ENCODE results near the gene RACGAP1. TPM values are rescaled to one million over a fixed set of nuclear protein-coding genes. Genes with fewer than 3 reads are reported as not detected.

RACGAP1 gene
- total and polyA plus RNA-seq, 2 donors (not counting 1 experiment from before 2014, with no cell fraction given) = 4.1 to 14.2 TPM

GRCh38 chr12:49983892-49984291 is 41.4 kb downstream of the RACGAP1 start:
- TF ChIP-seq, protein P1, sequence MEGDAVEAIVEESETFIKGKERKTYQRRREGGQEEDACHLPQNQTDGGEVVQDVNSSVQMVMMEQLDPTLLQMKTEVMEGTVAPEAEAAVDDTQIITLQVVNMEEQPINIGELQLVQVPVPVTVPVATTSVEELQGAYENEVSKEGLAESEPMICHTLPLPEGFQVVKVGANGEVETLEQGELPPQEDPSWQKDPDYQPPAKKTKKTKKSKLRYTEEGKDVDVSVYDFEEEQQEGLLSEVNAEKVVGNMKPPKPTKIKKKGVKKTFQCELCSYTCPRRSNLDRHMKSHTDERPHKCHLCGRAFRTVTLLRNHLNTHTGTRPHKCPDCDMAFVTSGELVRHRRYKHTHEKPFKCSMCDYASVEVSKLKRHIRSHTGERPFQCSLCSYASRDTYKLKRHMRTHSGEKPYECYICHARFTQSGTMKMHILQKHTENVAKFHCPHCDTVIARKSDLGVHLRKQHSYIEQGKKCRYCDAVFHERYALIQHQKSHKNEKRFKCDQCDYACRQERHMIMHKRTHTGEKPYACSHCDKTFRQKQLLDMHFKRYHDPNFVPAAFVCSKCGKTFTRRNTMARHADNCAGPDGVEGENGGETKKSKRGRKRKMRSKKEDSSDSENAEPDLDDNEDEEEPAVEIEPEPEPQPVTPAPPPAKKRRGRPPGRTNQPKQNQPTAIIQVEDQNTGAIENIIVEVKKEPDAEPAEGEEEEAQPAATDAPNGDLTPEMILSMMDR (IDR thresholded peaks at IDR 0.05) = no peak
- no peak for TF ChIP-seq EZH2 (IDR thresholded peaks at IDR 0.05; ENCODE audit: borderline replicate concordance, insufficient read depth, low read depth, low read length, poor library complexity, severe bottlenecking)
- H3K4me3 ChIP-seq (ENCODE audit: control extremely low read depth in 1 of 5, extremely low read depth in 1 of 5, insufficient read depth in 1 of 5, low read depth in 2 of 5, low read length in 4 of 5) = no peak overlapping the region
- H3K27me3 ChIP-seq (replicated peaks in 1 of 4; ENCODE audit: control extremely low read depth in 1 of 4, control insufficient read depth in 3 of 4, insufficient read depth in 4 of 4, low read length in 3 of 4) = no peaks in the 10 kb centered on the region
- H3K79me2 ChIP-seq (ENCODE audit: control insufficient read depth, insufficient read depth, low read length) = no peaks in the 10 kb centered on the region
- H3K9me3 ChIP-seq (ENCODE audit: control extremely low read depth in 1 of 3, control insufficient read depth in 2 of 3, insufficient read depth in 1 of 3, low read length in 2 of 3) = no peaks in the 10 kb centered on the region
- no peak overlapping the region for H3K27ac ChIP-seq (ENCODE audit: low read length in 2 of 2)
- Mint-ChIP-seq H3K4me1 (no peaks in the 10 kb centered on the region), H3K27ac (no peak overlapping the region), H3K9me3 (ENCODE audit: insufficient read depth) (no peaks in the 10 kb centered on the region), H3K4me3 (no peak overlapping the region), H3K27me3 (no peaks in the 10 kb centered on the region)
- no peaks in the 10 kb centered on the region for H3K4me1 ChIP-seq (ENCODE audit: control insufficient read depth in 2 of 2, insufficient read depth in 2 of 2, low read length in 2 of 2)
- H3K4me2 ChIP-seq (replicated peaks; ENCODE audit: low read depth, low read length, poor library complexity, severe bottlenecking) = no peak overlapping the region
- CTCF ChIA-PET = interaction anchor here (0.9 to 1.8 kb wide), 2 partner anchors 17 to 18 kb away, joined by 3 to 6 read pairs; no protein-coding TSS in a partner anchor
- intact Hi-C loops (cut with micrococcal nuclease) = no loop called here
- DNase-seq = no peak
- H3K9ac ChIP-seq (ENCODE audit: low read length) = no peak overlapping the region
- H3K36me3 ChIP-seq (replicated peaks in 1 of 2; ENCODE audit: control extremely low read depth in 1 of 2, control insufficient read depth in 1 of 2, extremely low read depth in 1 of 2, insufficient read depth in 2 of 2, low read length in 1 of 2) = peaks cover 0 to 3% of the 10 kb centered on the region in 2 experiments
- H2AFZ ChIP-seq (ENCODE audit: insufficient read depth, low read depth, low read length, poor library complexity, severe bottlenecking) = no peak overlapping the region
- POLR2A ChIA-PET = no interaction called here
- WGBS (ENCODE audit: insufficient coverage) = 10% methylated on average over 6 of the region's 8 CpGs
- no peak for ATAC-seq (ENCODE audit: low read depth)
- H4K20me1 ChIP-seq (ENCODE audit: control insufficient read depth, insufficient read depth, low read length, poor library complexity, severe bottlenecking) = no peaks in the 10 kb centered on the region

GRCh38 chr12:49982246-49983087 is 42.8 kb downstream of the RACGAP1 start:
- intact Hi-C loops (cut with micrococcal nuclease) = no loop called here
- WGBS (ENCODE audit: insufficient coverage) = 82% methylated on average over 6 of the region's 7 CpGs
- Histone ChIP-seq H3K4me1 (ENCODE audit: control insufficient read depth in 2 of 2, insufficient read depth in 2 of 2, low read length in 2 of 2) (no peaks in the 10 kb centered on the region), H2AFZ (ENCODE audit: insufficient read depth, low read depth, low read length, poor library complexity, severe bottlenecking) (no peak overlapping the region), H3K36me3 (replicated peaks in 1 of 2; ENCODE audit: control extremely low read depth in 1 of 2, control insufficient read depth in 1 of 2, extremely low read depth in 1 of 2, insufficient read depth in 2 of 2, low read length in 1 of 2) (no peaks in the 10 kb centered on the region), H3K9me3 (ENCODE audit: control extremely low read depth in 1 of 3, control insufficient read depth in 2 of 3, insufficient read depth in 1 of 3, low read length in 2 of 3) (no peaks in the 10 kb centered on the region), H3K27ac (ENCODE audit: low read length in 2 of 2) (no peak overlapping the region), H3K27me3 (replicated peaks in 1 of 4; ENCODE audit: control extremely low read depth in 1 of 4, control insufficient read depth in 3 of 4, insufficient read depth in 4 of 4, low read length in 3 of 4) (no peaks in the 10 kb centered on the region), H3K4me3 (ENCODE audit: control extremely low read depth in 1 of 5, extremely low read depth in 1 of 5, insufficient read depth in 1 of 5, low read depth in 2 of 5, low read length in 4 of 5) (no peak overlapping the region), H3K4me2 (replicated peaks; ENCODE audit: low read depth, low read length, poor library complexity, severe bottlenecking) (no peak overlapping the region), H3K9ac (ENCODE audit: low read length) (no peak overlapping the region), H3K79me2 (ENCODE audit: control insufficient read depth, insufficient read depth, low read length) (no peaks in the 10 kb centered on the region), H4K20me1 (ENCODE audit: control insufficient read depth, insufficient read depth, low read length, poor library complexity, severe bottlenecking) (no peaks in the 10 kb centered on the region)
- Mint-ChIP-seq H3K9me3 (ENCODE audit: insufficient read depth) (no peaks in the 10 kb centered on the region), H3K4me3 (no peak overlapping the region), H3K27me3 (no peaks in the 10 kb centered on the region), H3K27ac (no peak overlapping the region), H3K4me1 (no peaks in the 10 kb centered on the region)
- ChIA-PET CTCF (interaction anchor here (0.6 to 1.8 kb wide), 3 partner anchors 8 to 1232 kb away, joined by 3 to 6 read pairs (median 4); no protein-coding TSS in a partner anchor), POLR2A (no interaction called here)
- DNase-seq (no peak), ATAC-seq (ENCODE audit: low read depth) (no peak)
- TF ChIP-seq EZH2 (IDR thresholded peaks at IDR 0.05; ENCODE audit: borderline replicate concordance, insufficient read depth, low read depth, low read length, poor library complexity, severe bottlenecking) = no peak
- TF ChIP-seq, protein P1 (IDR thresholded peaks at IDR 0.05) = no peak

Data from B cell (primary cell).